K562 (cell line): ENCODE data around the gene IL27RA. TPM values are rescaled to one million over a fixed set of nuclear protein-coding genes. Genes with fewer than 3 reads are reported as not detected.

Source experiments
- ATF3 ChIP-seq, 2 experiments: fragments of 450-650 bp in 1 of 2; sonication (generic) in 1 of 2; formaldehyde crosslinking in 1 of 2; IDR thresholded peaks in 1 of 2; conservative IDR thresholded peaks in 1 of 2; 2 replicates each; pipeline versions ENCODE4 v1.6.1 to v1.8.1; 2016 to 2023; ENCODE audit warnings: mild to moderate bottlenecking in 2 of 2, moderate library complexity in 2 of 2, inconsistent platforms in 1 of 2, missing genetic modification reagents in 1 of 2
- CBFA2T2 ChIP-seq: fragments of 450-650 bp; conservative IDR thresholded peaks from 2 replicates; pipeline ENCODE4 v1.6.1; 2017; ENCODE audit warnings: mild to moderate bottlenecking
- CEBPZ ChIP-seq: fragments of 150-350 bp; IDR thresholded peaks from 2 replicates; pipeline ENCODE4 v1.6.1; 2014; ENCODE audit warnings: low read depth, mild to moderate bottlenecking, low read length, borderline replicate concordance
- CSDE1 ChIP-seq, 2 experiments: fragments of 450-650 bp; IDR thresholded peaks; 2 replicates each; pipeline ENCODE4 v1.6.1; 2016; ENCODE audit warnings: mild to moderate bottlenecking in 1 of 2
- FOXM1 ChIP-seq, 2 experiments: fragments of 450-650 bp in 1 of 2; sonication (generic) in 1 of 2; formaldehyde crosslinking in 1 of 2; IDR thresholded peaks; 2 replicates each; pipeline versions ENCODE4 v1.6.1 to v1.9.0; 2017 to 2022; ENCODE audit warnings: low read depth in 2 of 2, mild to moderate bottlenecking in 2 of 2, missing genetic modification reagents in 1 of 2, moderate library complexity in 1 of 2
- FOXP4 ChIP-seq: sonication (generic); formaldehyde crosslinking; IDR thresholded peaks from 2 replicates; pipeline ENCODE4 v1.8.0; 2022; ENCODE audit warnings: mild to moderate bottlenecking, missing genetic modification reagents, borderline replicate concordance
- GMEB1 ChIP-seq: fragments of 250-450 bp; sonication (Bioruptor Pico); IDR thresholded peaks from 2 replicates; pipeline ENCODE4 v1.4.0; 2020; ENCODE audit warnings: mild to moderate bottlenecking
- MAFG ChIP-seq: fragments of 450-650 bp; conservative IDR thresholded peaks from 2 replicates; pipeline ENCODE4 v1.6.1; 2016; ENCODE audit warnings: missing genetic modification characterization, missing compliant biosample characterization
- MED1 ChIP-seq: sonication (generic); formaldehyde crosslinking; IDR thresholded peaks from 2 replicates; pipeline ENCODE4 v1.8.1; 2023; ENCODE audit warnings: missing genetic modification reagents, borderline replicate concordance
- POLR3A ChIP-seq: IDR thresholded peaks from 2 replicates; pipeline ENCODE4 v1.6.1; 2011; ENCODE audit warnings: borderline replicate concordance, mild to moderate bottlenecking, moderate library complexity; ENCODE audit not compliant: insufficient read length, insufficient read depth; ENCODE audit errors: extremely low read depth
- TFAP4 ChIP-seq: sonication (generic); formaldehyde crosslinking; IDR thresholded peaks from 2 replicates; pipeline ENCODE4 v1.8.0; 2022; ENCODE audit warnings: missing genetic modification reagents, mild to moderate bottlenecking, moderate library complexity, borderline replicate concordance
- ZNF583 ChIP-seq: fragments of 250-450 bp; sonication (Bioruptor Pico); IDR thresholded peaks from 2 replicates; pipeline ENCODE4 v1.4.0; 2020
- ZNF766 ChIP-seq: fragments of 200-800 bp; sonication (Bioruptor generic); conservative IDR thresholded peaks from 2 replicates; pipeline ENCODE4 v1.6.1; 2016; ENCODE audit warnings: missing genetic modification characterization, missing compliant biosample characterization
- polyA plus RNA-seq, 8 experiments: library from polyadenylated mRNA; depleted of rRNA in 4 of 8; stranded (reverse) in 5 of 8; unstranded in 3 of 8; fragments of >200 nt; fragmentation: Nextera tagmentation in 2 of 8; fragmentation: Illumina TruSeq in 1 of 8; extraction: Ambion mirVana in 2 of 8; extraction: Trizol in 1 of 8; gene quantifications; 2 replicates each; pipeline versions ENCODE4 v1.2.1 to v1.2.3, GENCODE V29; 2011 to 2014; ENCODE audit warnings: inconsistent platforms in 1 of 8, missing spikeins in 1 of 8
- total RNA-seq, 7 experiments: library from RNA; depleted of rRNA in 6 of 7; stranded (reverse); fragments of >200 nt in 6 of 7; fragmentation: Illumina TruSeq in 2 of 7; extraction: Trizol in 2 of 7; gene quantifications; 2 replicates each; pipeline versions ENCODE4 v1.2.1 to v1.2.3, GENCODE V29; 2011 to 2021; ENCODE audit warnings: low replicate concordance in 1 of 7

Gene IL27RA
- total and polyA plus RNA-seq, 9 of the 15 experiments (the other 6 are each of a cell fraction or from before 2014, with no cell fraction given), result 1.9 to 15.9 (median 12.0) TPM

GRCh38 chr19:14006085-14006765 lies 25.3 kb upstream of the IL27RA start, which contains the start of gene RFX1 (continued):
- TF ChIP-seq GMEB1 (CRISPR knock-in tag) (no peak), ZNF583 (CRISPR knock-in tag) (no peak; the same call in 1 of the 2 replicates), FOXM1 (IDR thresholded peaks at IDR 0.05; ENCODE audit: low read depth) (peak; percentile 82; the same call in 1 of the 2 replicates), FOXM1 (CRISPR knock-in tag; IDR thresholded peaks at IDR 0.05; ENCODE audit: low read depth) (no peak), POLR3A (no peak), MAFG (tag) (no peak), ATF3 (IDR thresholded peaks at IDR 0.05) (no peak), ATF3 (CRISPR knock-in tag; conservative IDR thresholded peaks at IDR 0.05) (no peak), CEBPZ (peak; percentile 100), CBFA2T2 (no peak), ZNF766 (CRISPR knock-in tag) (no peak), TFAP4 (CRISPR knock-in tag) (peak; percentile 93), FOXP4 (no peak), CSDE1 (IDR thresholded peaks at IDR 0.05) (peak in 1 of 2 experiments; percentile 98; a peak in 2 of 4 replicates), MED1 (peak; percentile 18; the same call in 1 of the 2 replicates)
